H9 (cell line): Measurements from ENCODE around the gene CAMTA1. TPM values are rescaled to one million over a fixed set of nuclear protein-coding genes. Genes with fewer than 3 reads are reported as not detected.

Source experiments
- DNase-seq: peaks from one replicate; pipeline ENCODE4 v3.0.0-alpha.2; 2017
- H2AFZ ChIP-seq: one replicate; pipeline ENCODE4 v1.6.1; 2013; ENCODE audit warnings: mild to moderate bottlenecking, low read length, control low read depth, moderate library complexity
- H2AK5ac ChIP-seq: 2 replicates; pipeline ENCODE4 v1.6.1; 2013; ENCODE audit warnings: low read length, control low read depth, mixed read lengths; ENCODE audit not compliant: insufficient read length
- H2BK120ac ChIP-seq: one replicate; pipeline ENCODE4 v1.6.1; 2013; ENCODE audit warnings: low read depth, mild to moderate bottlenecking, low read length, control low read depth, inconsistent platforms; ENCODE audit not compliant: poor library complexity, severe bottlenecking
- H2BK12ac ChIP-seq: 2 replicates; pipeline ENCODE4 v1.6.1; 2013; ENCODE audit warnings: low read length, control low read depth, mixed read lengths, low read depth; ENCODE audit not compliant: insufficient read length
- H2BK15ac ChIP-seq: 2 replicates; pipeline ENCODE4 v1.6.1; 2013; ENCODE audit warnings: low read depth, low read length, control low read depth
- H2BK20ac ChIP-seq: one replicate; pipeline ENCODE4 v1.6.1; 2013; ENCODE audit warnings: low read depth, mild to moderate bottlenecking, low read length, control low read depth, inconsistent platforms; ENCODE audit not compliant: poor library complexity, severe bottlenecking
- H2BK5ac ChIP-seq: 2 replicates; pipeline ENCODE4 v1.6.1; 2013; ENCODE audit warnings: low read length, control low read depth, mixed read lengths; ENCODE audit not compliant: insufficient read length
- H3K14ac ChIP-seq: 2 replicates; pipeline ENCODE4 v1.6.1; 2013; ENCODE audit warnings: low read length, control low read depth; ENCODE audit not compliant: insufficient read depth
- H3K18ac ChIP-seq: 2 replicates; pipeline ENCODE4 v1.6.1; 2013; ENCODE audit warnings: low read depth, mild to moderate bottlenecking, mixed read lengths, low read length, control low read depth; ENCODE audit not compliant: insufficient read length
- H3K23ac ChIP-seq: 2 replicates; pipeline ENCODE4 v1.6.1; 2013; ENCODE audit warnings: low read length, control low read depth, mixed read lengths, low read depth; ENCODE audit not compliant: insufficient read length
- H3K23me2 ChIP-seq: 2 replicates; pipeline ENCODE4 v1.6.1; 2013; ENCODE audit warnings: low read depth, mild to moderate bottlenecking, mixed read lengths, low read length, control low read depth; ENCODE audit not compliant: insufficient read length, poor library complexity, severe bottlenecking
- H3K27ac ChIP-seq: 2 replicates; pipeline ENCODE4 v1.5.1; 2013; ENCODE audit warnings: low read length, control low read depth, mixed read lengths, low read depth; ENCODE audit not compliant: insufficient read length
- H3K27me3 ChIP-seq: 2 replicates; pipeline ENCODE4 v1.6.1; 2013; ENCODE audit warnings: low read length, control low read depth, inconsistent platforms; ENCODE audit not compliant: insufficient read depth
- H3K4ac ChIP-seq: 2 replicates; pipeline ENCODE4 v1.6.1; 2013; ENCODE audit warnings: low read depth, mild to moderate bottlenecking, control low read depth, inconsistent platforms, low read length, moderate library complexity
- H3K4me1 ChIP-seq: 2 replicates; pipeline ENCODE4 v1.6.1; 2013; ENCODE audit warnings: low read length, control low read depth, inconsistent platforms; ENCODE audit not compliant: insufficient read depth
- H3K4me2 ChIP-seq: 2 replicates; pipeline ENCODE4 v1.6.1; 2013; ENCODE audit warnings: low read length, control low read depth, mixed read lengths; ENCODE audit not compliant: insufficient read length, insufficient read depth
- H3K56ac ChIP-seq: 2 replicates; pipeline ENCODE4 v1.6.1; 2013; ENCODE audit warnings: low read depth, mild to moderate bottlenecking, mixed read lengths, low read length, control low read depth; ENCODE audit not compliant: insufficient read length
- H3K79me1 ChIP-seq: 2 replicates; pipeline ENCODE4 v1.6.1; 2013; ENCODE audit warnings: low read depth, mild to moderate bottlenecking, moderate library complexity, low read length, control low read depth, inconsistent platforms; ENCODE audit not compliant: insufficient read depth, poor library complexity, severe bottlenecking
- H3K79me2 ChIP-seq: 2 replicates; pipeline ENCODE4 v1.6.1; 2013; ENCODE audit warnings: low read length, control low read depth, inconsistent platforms; ENCODE audit not compliant: insufficient read depth
- H3K9ac ChIP-seq: 2 replicates; pipeline ENCODE4 v1.6.1; 2013; ENCODE audit warnings: low read length, control low read depth, mixed read lengths; ENCODE audit not compliant: insufficient read length; ENCODE audit errors: extremely low read depth
- H3K9me3 ChIP-seq: one replicate; pipeline ENCODE4 v1.6.1; 2013; ENCODE audit warnings: low read depth, low read length, inconsistent platforms; ENCODE audit not compliant: control insufficient read depth
- H3T11ph ChIP-seq: one replicate; pipeline ENCODE4 v1.6.1; 2013; ENCODE audit warnings: mild to moderate bottlenecking, low read length, control low read depth, inconsistent platforms
- H4K20me1 ChIP-seq: one replicate; pipeline ENCODE4 v1.6.1; 2013; ENCODE audit not compliant: control insufficient read depth, insufficient read length, insufficient read depth
- H4K5ac ChIP-seq: 2 replicates; pipeline ENCODE4 v1.6.1; 2013; ENCODE audit warnings: low read depth, mild to moderate bottlenecking, mixed read lengths, low read length, control low read depth; ENCODE audit not compliant: insufficient read length
- H4K8ac ChIP-seq: replicated peaks from 2 replicates; pipeline ENCODE4 v1.6.1; 2013; ENCODE audit warnings: low read length, control low read depth, mixed read lengths, low read depth; ENCODE audit not compliant: insufficient read length
- H4K91ac ChIP-seq: 2 replicates; pipeline ENCODE4 v1.6.1; 2013; ENCODE audit warnings: low read depth, mild to moderate bottlenecking, moderate library complexity, mixed read lengths, low read length, control low read depth; ENCODE audit not compliant: insufficient read length
- H3K27ac Mint-ChIP-seq, 3 experiments: 2 replicates in 2 of 3; 3 replicates in 1 of 3; pipeline ENCODE4 v1.8.0; 2020 to 2021; ENCODE audit warnings: mixed read lengths in 3 of 3, mild to moderate bottlenecking in 1 of 3, moderate library complexity in 1 of 3
- H3K27me3 Mint-ChIP-seq: 2 replicates; pipeline ENCODE4 v1.8.0; 2021; ENCODE audit warnings: low read depth, mild to moderate bottlenecking, moderate library complexity, mixed read lengths
- H3K36me3 Mint-ChIP-seq, 3 experiments: 2 replicates in 2 of 3; 3 replicates in 1 of 3; pipeline ENCODE4 v1.8.0; 2020 to 2021; ENCODE audit warnings: low read depth in 3 of 3, mixed read lengths in 3 of 3; ENCODE audit not compliant: insufficient read depth in 1 of 3
- H3K4me1 Mint-ChIP-seq, 2 experiments: 2 replicates each; pipeline ENCODE4 v1.8.0; 2020; ENCODE audit warnings: mixed read lengths in 2 of 2
- H3K4me3 Mint-ChIP-seq, 2 experiments: 2 replicates in 1 of 2; 3 replicates in 1 of 2; pipeline ENCODE4 v1.8.0; 2020 to 2021; ENCODE audit warnings: mild to moderate bottlenecking in 2 of 2, mixed read lengths in 2 of 2, moderate library complexity in 1 of 2
- H3K9me3 Mint-ChIP-seq, 2 experiments: 2 replicates in 1 of 2; 3 replicates in 1 of 2; pipeline ENCODE4 v1.8.0; 2020; ENCODE audit warnings: mild to moderate bottlenecking in 2 of 2, mixed read lengths in 2 of 2, moderate library complexity in 1 of 2
- CTCF ChIP-seq: fragments of 200-600 bp; sonication (generic); conservative IDR thresholded peaks from 3 replicates; pipeline ENCODE4 v1.8.0; 2021; ENCODE audit warnings: antibody characterized with exemption, mild to moderate bottlenecking
- WGBS: extraction: QIAGEN DNeasy Blood & Tissue Kit; methylation state at CpG from one replicate; pipeline ENCODE4 v1.1.7; 2013; ENCODE audit warnings: missing lambda C conversion rate, low lambda C conversion rate, mixed read lengths; ENCODE audit not compliant: insufficient read length; ENCODE audit errors: extremely low coverage; 5-methylcytosine and 5-hydroxymethylcytosine counted together
- total RNA-seq: library from RNA; stranded (reverse); gene quantifications from 2 replicates; pipeline ENCODE4 v1.2.1, GENCODE V29; 2021

The CAMTA1 gene
- total RNA-seq, 1 experiment from 2014 or later: 115 TPM

DNA sequence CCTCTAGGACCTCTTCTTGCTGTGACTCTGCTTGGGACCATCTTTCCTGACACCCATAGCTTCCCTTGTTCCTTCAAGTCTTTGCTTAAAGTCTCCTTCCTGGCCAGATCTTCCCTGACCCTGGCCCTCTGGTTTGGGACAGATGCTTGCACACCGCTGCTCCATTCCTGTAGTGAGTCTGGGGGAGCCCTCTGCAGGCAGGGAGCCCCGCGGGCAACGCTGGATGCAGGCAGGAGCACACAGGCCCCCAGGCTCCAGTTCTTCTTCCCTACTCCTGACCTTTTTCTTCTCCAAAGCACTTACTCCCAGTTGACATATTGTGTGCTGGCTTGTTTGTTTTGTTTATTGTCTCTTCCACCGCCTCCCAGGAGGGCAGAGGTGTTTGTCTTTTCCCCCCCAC is 413.4 kb downstream of the CAMTA1 start:
- Mint-ChIP-seq H3K27me3 (peaks cover 19% of the 10 kb centered on the region), H3K27ac (no peak overlapping the region; a peak in 1 of 7 replicates), H3K4me1 (peaks cover 11% of the 10 kb centered on the region in 2 experiments), H3K36me3 (no peaks in the 10 kb centered on the region), H3K4me3 (no peak overlapping the region; a peak in 1 of 5 replicates), H3K9me3 (no peaks in the 10 kb centered on the region)
- Histone ChIP-seq H2AK5ac (no peak overlapping the region), H2BK20ac (no peak overlapping the region), H3K9me3 (no peaks in the 10 kb centered on the region), H3K14ac (no peak overlapping the region; the same call in 1 of the 2 replicates), H2AFZ (no peak overlapping the region), H2BK12ac (no peak overlapping the region), H3K27me3 (no peaks in the 10 kb centered on the region), H3K56ac (no peak overlapping the region), H2BK5ac (no peak overlapping the region), H2BK15ac (no peak overlapping the region), H4K20me1 (no peaks in the 10 kb centered on the region), H3K18ac (no peak overlapping the region), H3K79me1 (no peaks in the 10 kb centered on the region), H3K79me2 (no peaks in the 10 kb centered on the region), H4K5ac (no peak overlapping the region), H3K23ac (no peak overlapping the region), H3K23me2 (no peaks in the 10 kb centered on the region), H3K4me2 (no peak overlapping the region), H3K9ac (no peak overlapping the region), H3K4ac (no peak overlapping the region), H4K8ac (no peak overlapping the region), H2BK120ac (no peak overlapping the region), H3T11ph (no peak overlapping the region), H3K27ac (no peak overlapping the region), H4K91ac (no peak overlapping the region), H3K4me1 (no peaks in the 10 kb centered on the region)
- no peak for TF ChIP-seq CTCF
- no peak for DNase-seq
- WGBS: no CpG with 5 or more reads among the region's 5 CpGs
